CD4-positive, alpha-beta T cell treated with Interleukin-1 beta for 1 hour (primary cell): ENCODE results near the gene LAGE3.

ENCODE experiments used
- DNase-seq, 2 donors: peaks; one replicate each; pipeline ENCODE4 v3.0.0-alpha.2; 2020 to 2022

The LAGE3 gene

GRCh38 chrX:154431341-154431740 is 47.7 kb downstream of the LAGE3 start:
- DNase-seq = peak in 1 of 2 donors; percentile 37

- peak in 1 of 2 donors; percentile 51 for DNase-seq
Observed at GRCh38 chrX:154430916-154431315, 48.2 kb downstream of the LAGE3 start.

GRCh38 chrX:154430479-154430878 is 48.6 kb downstream of the LAGE3 start:
- no peak for DNase-seq

- no peak for DNase-seq
Observed at GRCh38 chrX:154429711-154430110, 49.4 kb downstream of the LAGE3 start.

GRCh38 chrX:154428176-154429171 is 50.6 kb downstream of the LAGE3 start, which contains the start of gene ATP6AP1:
Gene ATP6AP1, plus strand, starts transcription at chrX:154428677. Its CDS starts 16 bp downstream, at chrX:154428693.
- peak; percentile 90 for DNase-seq
